GM19025 (cell line): ENCODE results near the gene CCRL2.
"Not testable (repeated sequence)": the region's sequence is repeated elsewhere in the genome, so short reads cannot be mapped to it uniquely, and the experiment has no call there.

Source experiments
- ATAC-seq: cut with Tn5 transposase; IDR thresholded peaks from one replicate; pipeline ENCODE4 v1.9.1; 2021; ENCODE audit warnings: mild to moderate bottlenecking, low read depth, moderate library complexity; ENCODE audit not compliant: unreplicated experiment

CCRL2 gene

DNA sequence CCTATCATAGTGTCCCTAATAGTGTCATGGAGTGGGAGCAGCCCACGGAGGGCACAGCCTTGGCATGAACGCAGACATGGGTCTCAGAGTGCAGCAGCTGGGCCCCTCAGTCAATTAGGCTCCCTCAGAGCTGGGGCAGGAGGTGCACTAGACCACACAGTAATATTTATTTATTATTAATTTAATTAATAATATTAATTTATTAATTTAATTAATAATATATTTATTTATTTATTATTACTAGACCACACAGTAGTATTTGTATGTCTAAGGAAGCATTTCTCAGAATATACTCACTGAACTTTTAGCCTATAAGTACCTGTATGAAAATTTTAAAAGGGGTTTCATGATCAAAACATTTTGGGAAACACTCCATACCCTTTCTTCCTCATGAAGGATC is 5.5 kb upstream of the CCRL2 start:
- no peak for ATAC-seq

DNA sequence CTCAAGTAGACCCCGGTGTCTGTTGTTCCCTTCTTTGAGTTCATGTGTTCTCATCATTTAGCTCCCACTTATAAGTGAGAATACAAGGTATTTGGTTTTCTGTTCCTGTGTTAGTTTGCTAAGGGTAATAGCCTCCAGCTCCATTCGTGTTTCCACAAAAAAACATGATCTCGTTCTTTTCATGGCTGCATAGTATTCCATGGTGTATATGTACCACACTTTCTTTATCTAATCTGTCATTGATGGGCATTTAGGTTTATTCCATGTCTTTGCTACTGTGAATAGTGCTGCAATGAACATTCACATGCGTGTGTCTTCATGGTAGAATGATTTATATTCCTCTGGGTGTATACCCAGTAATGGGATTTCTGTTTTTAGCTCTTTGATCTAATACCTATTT is 4.2 kb upstream of the CCRL2 start:
- ATAC-seq: not testable (repeated sequence)

DNA sequence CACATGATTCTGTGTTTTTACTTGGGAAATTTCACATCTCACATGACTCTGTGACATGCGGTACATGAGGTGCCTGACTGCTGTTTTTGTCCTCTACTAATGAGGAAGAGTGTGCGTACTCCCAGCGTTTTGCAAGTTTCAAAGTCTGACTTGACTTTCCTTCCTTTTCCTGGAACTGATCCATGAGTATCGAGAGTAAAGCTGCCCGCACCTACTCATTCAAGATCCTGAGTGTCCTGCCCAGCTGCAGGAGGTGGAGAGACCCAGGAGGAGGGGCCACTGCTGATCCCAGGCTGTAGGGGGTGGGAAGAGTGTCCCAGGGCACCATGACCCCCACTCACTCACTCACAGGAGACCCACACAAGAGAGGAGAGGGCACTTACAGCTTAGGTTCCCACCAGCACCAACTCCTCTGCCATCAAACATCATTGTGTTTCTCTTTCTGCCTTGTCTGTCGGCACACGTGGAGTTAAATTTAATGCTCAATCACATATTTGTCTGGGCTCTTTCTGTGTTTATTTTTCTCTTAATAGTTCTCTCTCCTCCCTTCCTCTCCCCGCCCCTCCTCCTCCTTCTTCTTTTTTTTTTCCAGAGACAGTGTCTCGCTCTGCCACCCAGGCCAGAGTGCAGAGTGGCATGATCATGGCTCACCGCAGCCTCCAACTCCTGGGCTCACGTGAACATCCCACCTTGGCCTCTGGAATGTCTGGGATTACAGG is 1.6 kb upstream of the CCRL2 start:
- no peak for ATAC-seq

DNA sequence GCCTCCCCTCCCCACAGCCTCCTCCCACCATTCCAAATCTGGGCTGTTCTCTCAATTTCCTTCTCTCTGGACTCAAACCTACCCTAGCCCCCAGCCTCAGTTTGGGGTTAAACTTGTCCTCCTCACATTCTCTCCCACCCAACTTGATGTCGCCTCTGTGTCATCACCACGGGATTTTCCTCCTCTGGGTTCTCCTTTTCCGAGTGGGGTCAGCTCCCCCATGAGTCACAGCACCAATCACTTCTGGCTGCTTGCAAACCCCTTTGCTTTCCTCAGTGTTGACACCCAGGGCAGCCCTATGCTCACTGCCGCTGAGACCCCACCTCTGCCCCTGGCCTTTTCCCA is 644 bp upstream of the CCRL2 start:
- ATAC-seq: no peak

DNA sequence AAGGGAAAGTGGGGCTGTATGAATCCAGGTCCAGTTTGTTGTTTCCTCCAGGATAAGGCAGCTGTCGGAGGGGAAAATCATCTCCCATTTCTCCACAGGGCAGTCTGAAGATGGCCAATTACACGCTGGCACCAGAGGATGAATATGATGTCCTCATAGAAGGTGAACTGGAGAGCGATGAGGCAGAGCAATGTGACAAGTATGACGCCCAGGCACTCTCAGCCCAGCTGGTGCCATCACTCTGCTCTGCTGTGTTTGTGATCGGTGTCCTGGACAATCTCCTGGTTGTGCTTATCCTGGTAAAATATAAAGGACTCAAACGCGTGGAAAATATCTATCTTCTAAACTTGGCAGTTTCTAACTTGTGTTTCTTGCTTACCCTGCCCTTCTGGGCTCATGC is 911 bp downstream of the CCRL2 start:
- ATAC-seq: no peak

DNA sequence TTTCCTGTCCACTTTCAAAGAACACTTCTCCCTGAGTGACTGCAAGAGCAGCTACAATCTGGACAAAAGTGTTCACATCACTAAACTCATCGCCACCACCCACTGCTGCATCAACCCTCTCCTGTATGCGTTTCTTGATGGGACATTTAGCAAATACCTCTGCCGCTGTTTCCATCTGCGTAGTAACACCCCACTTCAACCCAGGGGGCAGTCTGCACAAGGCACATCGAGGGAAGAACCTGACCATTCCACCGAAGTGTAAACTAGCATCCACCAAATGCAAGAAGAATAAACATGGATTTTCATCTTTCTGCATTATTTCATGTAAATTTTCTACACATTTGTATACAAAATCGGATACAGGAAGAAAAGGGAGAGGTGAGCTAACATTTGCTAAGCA is 1.8 kb downstream of the CCRL2 start:
- no peak for ATAC-seq

DNA sequence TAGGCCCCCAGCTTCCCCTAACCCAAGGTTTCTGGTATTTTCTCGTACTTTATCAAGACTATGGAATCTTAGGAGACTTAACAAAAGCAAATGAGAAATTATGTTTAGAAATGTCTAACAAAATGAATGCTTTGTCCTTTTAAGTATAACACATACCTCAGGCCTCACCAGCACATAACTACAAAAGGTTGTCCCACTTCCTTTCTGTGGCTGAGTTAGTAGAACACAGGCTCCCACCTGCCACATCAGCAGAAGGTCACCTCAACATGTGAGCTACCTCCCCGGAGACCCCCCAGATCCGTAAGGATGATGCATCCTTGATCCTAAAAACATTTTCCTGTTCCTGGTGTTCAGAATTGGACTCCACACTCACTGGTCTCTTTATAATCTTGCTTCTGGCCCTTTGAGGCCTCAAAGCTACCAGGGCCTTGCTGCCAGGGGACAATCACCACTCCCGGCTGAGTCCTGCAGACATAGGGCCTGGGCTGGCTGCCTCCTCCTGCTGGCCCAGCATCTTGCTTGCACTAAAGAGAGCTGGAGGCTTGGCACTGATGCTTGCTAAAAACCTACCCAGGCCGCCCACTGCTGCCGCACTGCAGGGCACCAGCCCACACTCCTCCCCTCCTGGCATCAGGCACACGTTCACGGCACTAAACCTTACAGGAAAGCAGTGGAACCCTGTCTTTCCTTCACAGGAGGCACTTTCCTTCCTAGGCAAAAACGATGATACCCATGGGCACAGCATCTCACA is 2.9 kb downstream of the CCRL2 start:
- ATAC-seq: no peak

DNA sequence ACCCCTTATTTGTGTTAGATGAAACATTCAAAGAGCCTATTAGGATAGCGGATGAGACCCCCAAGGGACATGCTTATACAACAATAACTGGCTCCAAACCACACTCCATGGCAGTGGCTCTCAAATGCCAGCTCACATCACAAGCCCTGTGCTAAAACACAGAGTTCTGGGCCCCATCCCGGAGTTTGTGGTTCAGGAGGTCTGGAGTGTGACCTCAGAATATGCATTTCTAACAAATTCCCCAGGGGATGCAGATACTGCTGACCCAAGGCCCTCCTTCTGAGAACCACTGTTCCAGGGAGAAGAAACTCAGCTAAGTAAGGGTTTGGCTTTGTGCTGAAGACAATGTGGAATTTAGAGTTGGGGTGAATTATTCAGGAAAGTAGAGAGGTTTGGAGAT is 3.6 kb downstream of the CCRL2 start:
- no peak for ATAC-seq

DNA sequence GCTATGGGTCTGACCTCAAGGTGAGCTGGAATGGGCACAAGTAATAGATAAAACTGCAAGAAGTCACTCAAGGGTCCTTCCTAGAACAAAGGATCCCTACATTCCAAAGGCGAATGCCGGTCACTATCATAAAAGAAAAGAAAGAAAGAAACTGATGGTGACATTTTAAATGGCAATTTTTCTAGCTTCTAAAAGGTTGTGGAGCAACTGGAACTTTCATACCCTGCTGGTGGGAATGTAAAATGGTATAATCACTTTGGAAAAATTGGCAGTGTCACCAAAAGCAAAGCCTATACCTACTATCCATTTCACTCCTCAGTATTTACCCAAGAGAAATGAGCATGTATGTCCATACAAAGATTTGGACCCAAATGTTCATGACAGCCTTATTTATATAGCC is 4.2 kb downstream of the CCRL2 start:
- no peak for ATAC-seq

DNA sequence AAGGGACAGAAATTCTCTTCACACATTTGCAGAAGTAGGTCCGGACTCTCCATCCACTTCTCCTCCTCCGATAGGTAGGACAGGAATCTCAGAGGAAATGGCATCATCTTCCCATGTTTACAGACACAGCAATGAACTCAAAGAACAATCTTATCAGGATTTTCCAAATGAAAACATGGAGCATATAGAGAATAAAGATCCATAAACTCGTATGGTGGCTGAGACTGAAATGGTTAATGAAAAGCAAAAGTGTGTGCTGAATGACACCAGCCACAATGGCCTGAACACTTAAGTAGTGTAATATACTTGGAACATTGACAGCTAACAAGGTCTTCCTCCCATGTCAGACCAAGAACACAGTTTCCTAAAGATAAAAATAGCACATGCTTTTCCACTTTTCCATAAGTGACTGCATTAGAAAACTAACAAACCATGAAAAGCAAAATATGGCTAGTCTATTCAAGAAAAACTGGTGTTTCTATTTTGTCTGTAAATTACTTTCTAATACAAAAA is 5.8 kb downstream of the CCRL2 start:
- ATAC-seq: no peak

DNA sequence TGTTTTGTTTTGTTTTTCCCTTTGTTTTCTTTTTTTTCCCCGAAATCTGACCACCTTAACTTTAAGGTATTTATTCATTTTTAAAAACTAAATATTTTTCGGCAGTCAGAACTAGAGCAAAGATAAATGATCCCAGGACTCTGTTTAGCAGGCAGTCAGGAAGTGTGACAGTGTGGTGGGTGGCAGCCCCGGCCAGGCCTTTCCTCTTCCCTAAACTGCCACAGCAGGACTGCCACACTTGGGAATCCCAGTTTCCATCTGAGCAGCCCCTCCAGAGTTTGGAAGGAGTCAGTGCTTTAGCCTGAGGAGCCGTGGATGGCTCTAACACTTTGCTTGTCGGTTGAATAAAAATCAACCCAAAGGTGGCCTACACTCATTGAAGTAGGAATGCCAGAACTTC is 6.9 kb downstream of the CCRL2 start:
- no peak for ATAC-seq

DNA sequence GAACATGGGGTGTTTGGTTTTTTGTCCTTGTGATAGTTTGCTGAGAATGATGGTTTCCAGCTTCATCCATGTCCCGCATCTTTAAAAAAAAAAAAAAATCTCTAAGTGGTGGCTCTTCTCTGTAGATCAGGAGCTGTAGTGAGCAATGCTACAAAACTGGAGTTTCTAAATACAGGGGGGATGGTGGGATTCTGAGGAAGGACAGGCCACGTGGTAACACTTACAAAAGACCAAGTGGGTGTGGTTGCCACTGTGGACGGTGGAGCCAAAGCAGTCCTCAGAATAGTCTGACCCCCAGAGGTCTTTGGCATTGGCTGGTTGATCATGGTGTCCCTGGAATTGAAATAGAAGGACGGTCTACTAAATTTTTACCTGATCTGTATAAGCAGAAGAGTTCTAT is 7.7 kb downstream of the CCRL2 start:
- no peak for ATAC-seq

DNA sequence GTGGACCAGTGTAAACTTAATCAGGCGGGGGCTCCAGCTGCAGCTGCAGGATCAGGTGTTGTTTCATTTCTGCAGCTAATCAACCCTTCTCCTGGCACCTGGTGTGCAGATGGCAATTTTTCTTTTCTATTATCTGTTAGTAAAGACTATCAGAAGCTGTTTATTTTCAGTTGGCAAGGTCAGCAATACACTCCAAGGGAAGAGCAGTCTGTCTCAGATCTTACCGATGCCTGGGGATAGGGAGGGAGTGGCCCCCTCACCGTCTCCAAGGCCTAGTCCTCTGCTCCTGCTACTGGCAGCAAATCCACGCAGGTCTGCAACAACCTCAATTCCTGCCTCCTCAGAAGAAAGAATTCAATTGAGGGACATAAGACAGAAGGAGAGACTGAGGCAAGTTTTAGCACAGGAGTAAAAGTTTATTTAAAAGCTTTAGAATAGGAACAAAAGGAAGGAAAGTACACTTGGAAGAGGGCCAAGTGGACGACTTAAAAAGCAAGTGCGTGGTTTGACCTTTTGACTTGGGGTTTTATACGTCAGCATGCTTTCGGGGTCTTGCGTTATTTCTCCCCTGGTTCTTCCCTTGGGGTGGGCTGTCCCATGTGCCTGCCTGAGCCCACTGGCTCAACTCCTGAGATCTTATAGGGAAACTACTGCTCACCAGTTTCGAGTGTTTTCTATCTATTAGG is 9.2 kb downstream of the CCRL2 start:
- no peak for ATAC-seq

DNA sequence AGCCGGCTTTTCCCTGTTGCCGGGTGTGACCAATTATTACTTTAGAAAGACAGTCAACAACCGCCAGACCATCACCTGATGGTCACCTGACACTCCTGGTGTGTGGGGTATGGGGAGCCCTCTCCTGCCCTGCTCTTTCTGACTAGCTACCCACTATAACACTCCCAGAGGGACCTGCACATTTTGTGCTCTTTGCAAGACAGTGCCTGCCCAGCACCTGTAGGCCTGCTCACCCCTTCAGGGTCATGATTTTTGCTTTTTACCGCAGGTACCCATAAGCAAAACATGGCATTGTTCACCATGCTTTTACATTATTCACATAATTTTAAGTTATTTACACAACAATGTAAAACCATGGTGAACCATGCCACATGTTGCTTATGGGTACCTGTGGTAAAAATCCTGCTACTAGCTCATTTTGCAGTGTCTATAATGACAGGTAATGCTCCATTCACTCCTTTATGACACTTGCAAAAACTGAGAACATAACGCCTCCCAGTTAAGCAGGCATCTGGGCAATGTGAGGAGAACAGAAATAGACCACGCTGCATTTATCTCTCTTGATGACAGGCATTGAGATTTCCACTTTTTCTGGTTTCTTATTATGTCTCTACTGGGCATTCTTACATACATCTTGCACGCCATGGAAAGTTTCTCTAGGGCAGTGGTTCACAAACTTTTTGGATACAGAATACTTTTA is 9.9 kb downstream of the CCRL2 start:
- no peak for ATAC-seq

DNA sequence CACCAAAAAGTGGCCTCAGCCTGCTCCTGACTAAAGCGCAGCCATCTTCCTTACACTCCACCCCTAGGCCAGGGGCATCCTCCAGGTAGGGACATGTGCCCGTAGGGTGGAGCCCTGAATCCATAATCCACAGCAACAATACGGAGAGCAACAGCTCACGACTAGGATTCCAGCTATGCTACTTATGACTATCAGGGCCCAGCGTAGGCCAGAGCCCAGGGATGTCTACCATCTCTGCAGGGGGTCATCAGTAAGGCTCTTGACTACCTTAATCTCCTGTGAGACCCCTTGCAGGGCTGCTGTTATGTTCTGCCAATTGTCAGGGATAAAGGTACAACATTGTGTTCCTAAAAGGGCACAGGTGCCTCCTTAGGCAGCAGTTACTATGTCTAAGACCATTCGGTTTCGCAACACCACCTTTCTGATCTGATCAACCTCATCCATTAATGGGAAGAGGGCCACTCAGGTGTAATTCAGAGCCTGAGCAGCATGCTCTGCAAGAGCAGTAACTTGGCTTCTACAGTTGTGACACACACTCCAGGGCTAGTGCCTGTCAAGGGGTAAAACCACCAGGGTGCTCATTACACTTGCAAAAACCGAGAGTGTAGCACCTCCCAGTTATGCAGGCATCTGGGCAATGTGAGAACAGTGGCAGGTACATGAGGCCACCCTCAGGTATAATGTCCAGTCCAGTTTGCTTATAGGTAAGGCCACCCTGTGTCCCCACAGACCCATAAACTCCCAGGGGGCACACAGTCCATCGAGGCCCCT is 11.0 kb downstream of the CCRL2 start:
- no peak for ATAC-seq

DNA sequence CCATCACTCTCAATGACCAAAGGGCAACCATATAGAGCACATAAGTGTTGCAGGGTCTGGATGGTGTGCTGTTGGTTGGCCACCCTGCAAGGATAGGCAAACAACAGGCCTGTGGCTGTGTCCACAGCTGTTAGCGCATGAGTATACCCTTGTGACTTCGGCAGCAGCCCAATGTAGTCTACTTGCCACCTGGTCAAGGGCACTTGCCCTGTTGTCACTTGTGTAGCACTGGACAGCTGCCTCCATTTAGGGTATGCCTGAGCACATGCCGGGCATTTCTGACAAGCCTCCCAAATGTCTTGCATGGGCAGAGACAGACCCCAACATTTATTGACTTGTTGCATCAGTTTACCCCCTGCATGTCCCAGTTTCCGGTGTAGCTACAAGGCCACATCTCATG is 12.8 kb downstream of the CCRL2 start:
- no peak for ATAC-seq

DNA sequence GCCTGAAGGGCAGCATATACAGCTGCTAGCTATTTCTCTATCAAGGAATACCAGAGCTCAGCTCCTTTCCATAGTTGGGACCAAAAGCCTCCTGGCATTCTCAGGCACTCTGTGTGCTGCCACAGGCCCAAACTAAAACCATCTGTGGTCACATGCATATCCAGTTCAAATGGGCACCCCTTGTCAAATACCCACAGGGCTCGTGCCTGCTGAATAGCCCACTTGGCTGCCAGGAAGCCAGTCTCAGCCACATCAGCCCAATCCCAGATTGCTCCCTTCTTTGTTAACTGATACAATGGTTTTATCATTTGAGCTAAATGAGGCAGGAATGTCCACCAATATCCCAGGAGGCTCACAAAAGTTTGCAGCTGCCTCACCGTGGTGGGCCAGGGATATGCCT is 13.9 kb downstream of the CCRL2 start:
- no peak for ATAC-seq

DNA sequence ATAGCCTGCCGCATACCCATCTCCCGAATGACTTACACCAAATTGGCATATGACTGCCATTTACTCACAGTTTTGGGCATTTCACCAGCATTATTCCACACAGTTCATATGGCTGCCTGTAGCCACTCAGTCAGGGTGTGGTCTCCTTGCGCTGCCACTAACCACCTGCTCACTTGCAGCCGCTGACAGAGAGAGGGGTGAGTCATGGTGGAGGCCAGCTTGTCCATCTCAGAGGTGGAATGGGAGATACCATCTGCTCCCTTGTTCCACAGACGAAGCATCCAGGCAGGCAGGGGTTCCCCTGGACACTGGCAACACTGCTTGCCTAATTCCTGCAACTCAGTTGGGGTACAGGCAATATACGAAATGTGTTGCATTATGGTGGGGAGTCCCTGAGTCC is 15.6 kb downstream of the CCRL2 start:
- no peak for ATAC-seq

DNA sequence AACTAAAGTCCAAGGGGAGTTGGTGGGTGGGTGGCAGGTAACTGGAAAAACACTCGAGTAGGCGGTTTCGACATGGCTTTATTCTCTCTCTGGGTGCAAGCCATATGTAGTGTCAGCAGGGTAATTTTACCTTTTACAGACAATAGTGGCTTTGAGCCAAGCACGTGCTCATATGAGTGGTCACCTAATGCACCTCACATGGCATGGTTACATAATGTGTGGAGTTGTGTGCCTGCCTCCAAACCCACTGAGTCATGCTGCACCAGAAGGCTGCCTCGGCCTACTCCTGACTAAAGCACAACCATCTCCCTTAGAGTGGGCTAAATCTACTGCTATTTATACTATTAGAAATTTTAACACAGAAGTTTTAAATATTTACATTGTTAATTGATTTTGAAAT is 16.5 kb downstream of the CCRL2 start:
- ATAC-seq: no peak

DNA sequence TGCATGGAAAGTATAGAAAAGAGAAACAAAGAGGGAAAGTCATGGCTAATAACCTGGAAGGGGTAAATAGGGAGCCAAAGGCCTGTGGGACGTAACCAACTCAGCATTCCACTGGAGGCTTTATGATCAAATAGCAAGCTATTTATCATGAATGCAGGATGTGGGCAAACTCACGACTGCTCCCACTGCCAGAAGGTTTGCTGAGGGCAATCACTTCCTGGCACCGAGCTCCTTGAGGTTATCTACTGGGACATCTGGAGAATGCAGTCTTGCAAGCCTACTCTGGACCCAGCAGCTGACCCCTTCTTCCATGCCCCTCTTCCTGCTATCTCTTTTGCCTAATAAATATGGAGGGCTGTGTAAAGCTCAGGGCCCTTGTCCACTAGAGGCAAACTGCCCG is 19.4 kb downstream of the CCRL2 start:
- not testable (repeated sequence) for ATAC-seq
